ENCODE measurements around the gene CCDC124.

GRCh38 chr19:17966550-17967256 lies 33.9 kb downstream of the CCDC124 start, which contains the start of gene KCNN1:
- TF ChIP-seq CTCF (IDR thresholded peaks at IDR 0.05; ENCODE audit: insufficient read depth, low read depth, low read length) = no peak
- no peak for TF ChIP-seq EZH2 (IDR thresholded peaks at IDR 0.05; ENCODE audit: insufficient read depth, low read length)
